ENCODE results near the gene ROBO1. TPM values are rescaled to one million over a fixed set of nuclear protein-coding genes. Genes with fewer than 3 reads are reported as not detected.
A peak's percentile ranks its signal among the peaks of the same experiment; 100 is the strongest.

Gene ROBO1
- total and polyA plus RNA-seq, 2 of the 13 experiments (the other 11 are each of a cell fraction or from before 2014, with no cell fraction given): 52.2 to 71.0 TPM

GRCh38 chr3:78937475-78937874 is 830.3 kb downstream of the ROBO1 start:
- FAIRE-seq (no peak), ATAC-seq (no peak), DNase-seq (ENCODE audit: low spot score) (no peak)
- Histone ChIP-seq H3K27ac (ENCODE audit: extremely low read length, insufficient read depth, low read length) (no peak overlapping the region), H3K4me1 (ENCODE audit: insufficient read depth, low read length) (no peaks in the 10 kb centered on the region), H3K36me3 (replicated peaks in 1 of 2; ENCODE audit: control insufficient read depth in 1 of 2, insufficient read depth in 2 of 2, low read length in 2 of 2) (peaks cover 3 to 10% of the 10 kb centered on the region in 2 experiments; a peak in 3 of 5 replicates), H3K9me3 (ENCODE audit: low read length) (no peaks in the 10 kb centered on the region), H3K4me2 (ENCODE audit: low read depth, low read length) (no peak overlapping the region), H3K79me2 (ENCODE audit: insufficient read depth, low read length) (peaks cover 56% of the 10 kb centered on the region), H4K20me1 (ENCODE audit: insufficient read depth, low read length) (no peaks in the 10 kb centered on the region; the same call in 1 of the 2 replicates), H3K27me3 (ENCODE audit: control insufficient read depth in 1 of 2, insufficient read depth in 2 of 2, low read length in 2 of 2) (no peaks in the 10 kb centered on the region), H2AFZ (ENCODE audit: low read length) (no peak overlapping the region), H3K4me3 (replicated peaks in 1 of 3; ENCODE audit: insufficient read depth in 1 of 3, low read depth in 2 of 3, low read length in 3 of 3) (no peak overlapping the region), H3K9ac (ENCODE audit: insufficient read depth, low read depth, low read length) (no peak overlapping the region)
- intact Hi-C loops (cut with micrococcal nuclease; ENCODE audit: unreplicated experiment) (no loop called here), in situ Hi-C loops (cut with HindIII; ENCODE audit: extremely low pct_ligation_motif_present, low pct_unique_long_range_greater_than_20kb) (no loop called here)
- TF ChIP-seq SATB2 (CRISPR knock-in tag; IDR thresholded peaks at IDR 0.05): no peak
- no peak for TF ChIP-seq ZNF333 (CRISPR knock-in tag; IDR thresholded peaks at IDR 0.05; ENCODE audit: borderline replicate concordance)
- no peak for TF ChIP-seq SNAPC5 (CRISPR knock-in tag; IDR thresholded peaks at IDR 0.05; ENCODE audit: borderline replicate concordance)
- TF ChIP-seq ISX (CRISPR knock-in tag; conservative IDR thresholded peaks at IDR 0.05): no peak
- TF ChIP-seq SNRNP70 (IDR thresholded peaks at IDR 0.05; ENCODE audit: low read depth, low read length): no peak
- TF ChIP-seq ZNF878 (CRISPR knock-in tag; IDR thresholded peaks at IDR 0.05): no peak
- no peak for TF ChIP-seq HNF4A (CRISPR knock-in tag; IDR thresholded peaks at IDR 0.05)
- TF ChIP-seq CEBPZ (IDR thresholded peaks at IDR 0.05; ENCODE audit: low read length): no peak
- TF ChIP-seq ATF1 (CRISPR knock-in tag; IDR thresholded peaks at IDR 0.05): no peak
- POLR2A ChIA-PET: no interaction called here
- CTCF ChIA-PET (ENCODE audit: low intra/inter-chr PET ratio, low total read pairs): no interaction called here
- BruUV-seq (replicated peaks): TSS peak; percentile 23
